GM10248 (cell line): ENCODE results near the gene MRPL20.
"Not testable (repeated sequence)": the region's sequence is repeated elsewhere in the genome, so short reads cannot be mapped to it uniquely, and the experiment has no call there.

Experiments used
- CTCF ChIA-PET: fragments of 300-600 bp; sonication (Branson Sonifier 250); formaldehyde crosslinking; extraction: SDS; loops from one replicate; lab custom pipeline; 2021; ENCODE audit warnings: antibody characterized with exemption; lab: Yijun Ruan, JAX
- POLR2A ChIA-PET: fragments of 350-650 bp; sonication (Branson Sonifier 250); formaldehyde crosslinking; extraction: SDS; loops from one replicate; lab custom pipeline; 2020; ENCODE audit warnings: antibody characterized with exemption; lab: Yijun Ruan, JAX
- DNase-seq: peaks from one replicate; pipeline ENCODE4 v3.0.0; 2012; ENCODE audit errors: extremely low spot score
- TF ChIP-seq, protein P1 (sequence below): IDR thresholded peaks from 2 replicates; pipeline ENCODE4 v1.5.1; 2012; ENCODE audit warnings: mild to moderate bottlenecking, low read depth; ENCODE audit errors: extremely low read depth, missing control alignments, control extremely low read depth

MRPL20 gene

DNA sequence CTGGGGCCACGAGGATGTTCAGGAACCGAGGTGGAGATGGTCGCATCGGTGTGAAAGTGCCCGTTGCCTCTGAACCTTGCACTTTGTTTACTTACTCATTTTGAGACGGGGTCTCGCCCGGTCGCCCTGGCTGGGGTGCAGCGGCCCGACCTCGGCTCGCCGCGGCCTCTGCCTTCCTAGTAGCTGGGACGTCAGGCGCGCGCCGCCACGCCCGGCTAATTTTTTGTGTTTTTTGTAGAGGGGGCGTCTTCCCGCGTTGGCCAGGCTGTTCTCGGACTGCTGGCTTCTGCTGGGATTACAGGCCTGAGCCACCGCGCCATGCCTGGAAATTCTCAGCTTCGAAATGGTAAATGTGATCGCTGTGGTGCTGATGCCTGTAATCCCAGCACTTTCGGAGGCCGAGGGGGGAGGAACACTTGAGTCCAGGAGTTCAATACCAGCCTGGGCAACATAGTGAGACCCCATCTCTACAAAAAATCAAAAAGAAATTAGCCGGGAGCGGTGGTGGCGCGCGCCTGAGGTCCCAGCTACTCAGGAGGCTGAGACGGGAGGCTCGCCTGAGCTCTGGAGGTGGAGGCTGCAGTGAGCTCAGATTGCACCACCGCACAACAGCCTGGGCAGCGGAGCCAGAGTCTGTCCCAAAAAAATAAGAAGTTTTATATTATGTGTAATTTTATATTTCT lies 684 bp upstream of the MRPL20 start:
- TF ChIP-seq, protein P1, sequence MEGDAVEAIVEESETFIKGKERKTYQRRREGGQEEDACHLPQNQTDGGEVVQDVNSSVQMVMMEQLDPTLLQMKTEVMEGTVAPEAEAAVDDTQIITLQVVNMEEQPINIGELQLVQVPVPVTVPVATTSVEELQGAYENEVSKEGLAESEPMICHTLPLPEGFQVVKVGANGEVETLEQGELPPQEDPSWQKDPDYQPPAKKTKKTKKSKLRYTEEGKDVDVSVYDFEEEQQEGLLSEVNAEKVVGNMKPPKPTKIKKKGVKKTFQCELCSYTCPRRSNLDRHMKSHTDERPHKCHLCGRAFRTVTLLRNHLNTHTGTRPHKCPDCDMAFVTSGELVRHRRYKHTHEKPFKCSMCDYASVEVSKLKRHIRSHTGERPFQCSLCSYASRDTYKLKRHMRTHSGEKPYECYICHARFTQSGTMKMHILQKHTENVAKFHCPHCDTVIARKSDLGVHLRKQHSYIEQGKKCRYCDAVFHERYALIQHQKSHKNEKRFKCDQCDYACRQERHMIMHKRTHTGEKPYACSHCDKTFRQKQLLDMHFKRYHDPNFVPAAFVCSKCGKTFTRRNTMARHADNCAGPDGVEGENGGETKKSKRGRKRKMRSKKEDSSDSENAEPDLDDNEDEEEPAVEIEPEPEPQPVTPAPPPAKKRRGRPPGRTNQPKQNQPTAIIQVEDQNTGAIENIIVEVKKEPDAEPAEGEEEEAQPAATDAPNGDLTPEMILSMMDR: no peak
- ChIA-PET CTCF (interaction anchor here (0.9 to 1.6 kb wide), 4 partner anchors 10 to 98 kb away, joined by 3 to 6 read pairs (median 4); no protein-coding TSS in a partner anchor), POLR2A (no interaction called here)
- no peak for DNase-seq

DNA sequence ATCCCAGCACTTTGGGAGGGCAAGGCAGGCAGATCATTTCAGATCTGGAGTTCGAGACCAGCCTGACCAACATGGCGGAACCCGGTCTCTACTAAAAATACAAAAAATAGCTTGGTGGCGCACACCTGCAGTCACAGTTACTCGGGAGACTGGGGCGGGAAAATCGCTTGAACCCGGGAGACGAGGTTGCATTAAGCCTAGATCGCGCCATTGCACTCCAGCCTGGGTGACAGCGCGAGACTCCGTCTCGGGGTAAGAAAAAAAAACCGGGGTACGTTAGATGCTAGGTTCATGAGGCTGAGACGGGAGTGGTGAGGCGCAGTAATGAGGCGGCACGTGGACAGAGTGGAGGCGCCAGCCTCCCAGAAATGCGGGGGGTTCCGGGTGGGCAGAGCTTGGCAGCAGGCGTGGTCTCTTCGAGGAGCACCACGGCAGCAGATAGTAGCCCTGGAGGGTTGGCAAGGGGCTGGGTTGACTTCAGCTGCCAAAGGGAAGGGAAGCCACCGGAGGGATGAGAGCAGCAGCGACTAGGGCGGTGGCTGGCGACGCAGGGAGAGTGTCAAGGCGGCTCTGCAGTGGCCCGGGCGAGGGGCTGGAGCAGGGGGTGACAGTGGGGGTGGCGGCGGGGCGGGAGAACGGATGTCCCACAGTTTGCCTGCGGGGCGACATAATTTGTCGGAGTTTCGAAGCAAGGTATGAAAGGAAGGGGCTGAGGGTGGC lies 832 bp downstream of the MRPL20 start:
- CTCF ChIA-PET: interaction anchor here (0.9 to 3.1 kb wide), 6 partner anchors 14 to 99 kb away, joined by 3 to 11 read pairs (median 4); no protein-coding TSS in a partner anchor
- POLR2A ChIA-PET: no interaction called here
- DNase-seq: no peak
- TF ChIP-seq, protein P1: no peak

DNA sequence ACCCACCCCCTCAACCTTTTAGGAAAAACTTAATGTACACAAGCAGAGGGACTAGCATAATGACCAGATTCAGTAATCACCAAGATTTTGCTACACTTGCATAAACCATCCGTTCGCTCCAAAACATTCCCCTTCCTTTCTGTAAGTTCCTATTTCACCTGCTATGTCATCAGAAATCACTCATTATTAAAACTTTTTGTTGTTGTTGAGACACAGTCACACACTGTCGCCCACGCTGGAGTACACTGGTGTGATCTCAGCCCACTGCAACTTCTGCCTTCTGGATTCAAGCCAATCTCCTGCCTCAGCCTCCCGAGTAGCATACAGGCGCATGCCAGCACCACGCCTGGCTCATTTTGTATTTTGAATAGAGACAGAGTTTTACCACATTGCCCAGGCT lies 3.4 kb downstream of the MRPL20 start:
- TF ChIP-seq, protein P1: no peak
- no peak for DNase-seq
- ChIA-PET POLR2A (no interaction called here), CTCF (no interaction called here)

DNA sequence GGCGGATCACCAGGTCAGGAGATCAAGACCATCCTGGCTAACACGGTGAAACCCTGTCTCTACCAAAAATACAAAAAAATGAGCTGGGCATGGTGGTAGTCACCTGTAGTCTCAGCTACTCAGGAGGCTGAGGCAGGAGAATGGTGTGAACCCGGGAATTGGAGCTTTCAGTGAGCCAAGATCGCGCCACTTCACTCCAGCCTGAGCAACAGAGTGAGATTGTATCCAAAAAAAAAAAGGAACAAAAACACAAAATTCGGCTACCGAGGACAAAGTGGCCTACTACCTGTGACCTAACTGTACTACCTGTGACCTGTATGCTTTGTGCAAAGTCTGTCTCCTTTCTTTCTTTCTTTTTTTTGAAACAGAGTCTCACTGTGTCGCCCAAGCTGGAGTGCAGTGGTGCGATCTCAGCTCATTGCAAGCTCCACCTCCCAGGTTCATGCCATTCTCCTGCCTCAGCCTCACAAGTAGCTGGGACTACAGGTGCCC lies 4.1 kb downstream of the MRPL20 start:
- DNase-seq, POLR2A ChIA-PET: not testable (repeated sequence)
- CTCF ChIA-PET: interaction anchor here (1.3 to 1.4 kb wide), 2 partner anchors 14 to 38 kb away, joined by 4 to 5 read pairs; no protein-coding TSS in a partner anchor

DNA sequence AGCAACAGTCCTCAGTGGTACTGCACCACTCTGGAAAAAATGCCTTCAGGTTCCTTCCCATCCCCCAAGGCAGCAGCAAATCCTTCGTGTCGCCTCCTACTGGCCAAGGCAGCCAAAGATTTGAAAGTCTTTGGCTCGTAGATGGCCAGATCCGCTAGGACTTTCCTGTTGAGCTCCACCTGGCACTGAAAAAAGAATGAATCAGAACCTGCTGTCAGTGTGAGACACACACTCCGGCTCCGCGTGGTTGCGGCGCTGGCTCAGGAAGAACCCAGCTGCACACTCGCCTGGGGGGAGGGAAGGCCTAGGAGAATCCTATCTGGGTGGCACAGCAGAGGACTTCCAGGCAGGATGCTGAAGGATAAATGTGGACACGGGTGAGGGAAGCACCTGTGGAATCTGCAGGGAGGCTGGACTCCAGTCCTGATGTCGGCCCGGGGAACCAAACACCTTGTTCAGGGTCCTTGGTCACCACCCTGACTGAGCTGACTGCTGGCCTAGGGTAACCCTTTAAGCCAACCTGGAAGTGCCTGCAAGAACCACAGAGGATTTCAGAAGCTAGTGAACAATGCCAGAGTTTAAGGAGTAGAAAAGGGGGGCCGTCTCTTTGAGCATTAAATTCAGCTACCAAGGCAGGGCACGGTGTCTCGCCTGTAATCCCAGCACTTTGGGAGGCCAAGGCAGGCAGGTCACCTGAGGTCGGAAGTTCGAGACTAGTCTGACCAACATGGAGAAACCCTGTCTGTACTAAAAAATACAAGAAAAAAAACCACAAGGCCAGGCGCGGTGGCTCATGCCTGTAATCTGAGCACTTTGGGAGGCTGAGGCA lies 4.8 kb downstream of the MRPL20 start:
- TF ChIP-seq, protein P1: peak; percentile 53
- POLR2A ChIA-PET: no interaction called here
- CTCF ChIA-PET: interaction anchor here (1.1 to 1.4 kb wide), 4 partner anchors 11 to 40 kb away, joined by 3 to 5 read pairs (median 4); no protein-coding TSS in a partner anchor
- no peak for DNase-seq

DNA sequence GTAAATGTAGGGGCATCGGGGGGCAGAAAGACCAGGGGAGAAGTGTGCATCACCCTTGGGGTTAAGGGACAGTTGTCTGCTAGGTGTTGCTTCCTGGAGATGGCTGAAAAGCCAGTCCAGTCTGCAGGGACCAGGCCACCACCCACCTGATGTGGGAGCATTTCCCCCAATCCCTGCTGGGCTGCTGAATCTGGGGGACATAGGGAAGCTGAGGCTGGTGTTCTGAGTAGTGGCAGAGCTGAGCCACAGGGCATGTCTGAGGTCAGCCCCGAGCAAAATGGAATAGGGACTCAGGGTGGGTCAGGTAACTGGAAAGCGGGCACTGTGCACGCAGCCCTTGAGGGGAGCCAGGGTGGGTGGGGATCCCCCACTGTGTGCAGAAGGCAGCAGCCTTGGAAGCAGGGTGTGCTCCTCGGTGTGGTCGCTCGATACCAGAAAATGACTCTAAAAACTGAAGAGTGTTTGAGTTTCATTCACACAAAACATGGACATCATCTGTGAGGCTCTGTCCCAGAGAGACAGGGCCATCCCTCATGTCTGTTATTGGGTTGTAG lies 5.6 kb downstream of the MRPL20 start:
- CTCF ChIA-PET: interaction anchor here (1.1 to 1.2 kb wide), 2 partner anchors 10 to 40 kb away, joined by 3 to 4 read pairs; no protein-coding TSS in a partner anchor
- POLR2A ChIA-PET: no interaction called here
- no peak for DNase-seq
- TF ChIP-seq, protein P1: no peak
